Measurements from ENCODE around the gene PRLR.
A peak's percentile ranks its signal among the peaks of the same experiment; 100 is the strongest.

The PRLR gene

DNA sequence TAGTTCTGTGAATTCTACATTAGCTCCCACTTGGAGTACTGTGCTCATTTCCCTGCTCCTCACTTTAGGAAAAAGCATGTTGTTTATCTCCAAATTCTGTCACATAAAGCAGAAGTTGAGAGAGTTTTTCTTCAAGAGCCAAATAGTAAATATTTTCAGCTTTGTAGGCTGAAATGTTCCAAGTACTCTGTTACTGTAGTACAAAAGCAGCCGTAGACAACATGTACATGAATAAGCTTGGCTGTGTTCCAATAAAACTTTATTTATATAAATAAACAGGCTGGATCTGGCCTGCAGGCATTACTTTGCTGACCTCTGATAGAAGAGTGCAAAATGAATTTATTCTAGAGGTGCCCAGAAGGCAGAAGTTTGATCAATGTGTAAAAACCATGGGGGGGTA is 109.6 kb downstream of the PRLR start:
- Histone ChIP-seq H3K9me3 (ENCODE audit: insufficient read depth, low read length) (no peaks in the 10 kb centered on the region), H3K27me3 (ENCODE audit: low read depth, low read length) (no peaks in the 10 kb centered on the region), H3K36me3 (replicated peaks; ENCODE audit: low read depth, low read length) (no peaks in the 10 kb centered on the region), H3K9ac (ENCODE audit: low read length) (no peak overlapping the region), H3K27ac (ENCODE audit: low read length) (no peak overlapping the region), H3K4me2 (ENCODE audit: low read length) (no peak overlapping the region), H3K4me3 (ENCODE audit: low read length) (no peak overlapping the region), H4K20me1 (ENCODE audit: insufficient read depth, low read length) (no peaks in the 10 kb centered on the region), H2AFZ (ENCODE audit: low read depth, low read length) (no peak overlapping the region), H3K79me2 (ENCODE audit: low read length) (no peaks in the 10 kb centered on the region), H3K4me1 (ENCODE audit: low read length) (peaks cover 9% of the 10 kb centered on the region)
- TF ChIP-seq EZH2phosphoT487 (IDR thresholded peaks at IDR 0.05; ENCODE audit: low read depth), result no peak
- TF ChIP-seq, protein P1, sequence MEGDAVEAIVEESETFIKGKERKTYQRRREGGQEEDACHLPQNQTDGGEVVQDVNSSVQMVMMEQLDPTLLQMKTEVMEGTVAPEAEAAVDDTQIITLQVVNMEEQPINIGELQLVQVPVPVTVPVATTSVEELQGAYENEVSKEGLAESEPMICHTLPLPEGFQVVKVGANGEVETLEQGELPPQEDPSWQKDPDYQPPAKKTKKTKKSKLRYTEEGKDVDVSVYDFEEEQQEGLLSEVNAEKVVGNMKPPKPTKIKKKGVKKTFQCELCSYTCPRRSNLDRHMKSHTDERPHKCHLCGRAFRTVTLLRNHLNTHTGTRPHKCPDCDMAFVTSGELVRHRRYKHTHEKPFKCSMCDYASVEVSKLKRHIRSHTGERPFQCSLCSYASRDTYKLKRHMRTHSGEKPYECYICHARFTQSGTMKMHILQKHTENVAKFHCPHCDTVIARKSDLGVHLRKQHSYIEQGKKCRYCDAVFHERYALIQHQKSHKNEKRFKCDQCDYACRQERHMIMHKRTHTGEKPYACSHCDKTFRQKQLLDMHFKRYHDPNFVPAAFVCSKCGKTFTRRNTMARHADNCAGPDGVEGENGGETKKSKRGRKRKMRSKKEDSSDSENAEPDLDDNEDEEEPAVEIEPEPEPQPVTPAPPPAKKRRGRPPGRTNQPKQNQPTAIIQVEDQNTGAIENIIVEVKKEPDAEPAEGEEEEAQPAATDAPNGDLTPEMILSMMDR (IDR thresholded peaks at IDR 0.05; ENCODE audit: low read depth, low read length), result no peak

DNA sequence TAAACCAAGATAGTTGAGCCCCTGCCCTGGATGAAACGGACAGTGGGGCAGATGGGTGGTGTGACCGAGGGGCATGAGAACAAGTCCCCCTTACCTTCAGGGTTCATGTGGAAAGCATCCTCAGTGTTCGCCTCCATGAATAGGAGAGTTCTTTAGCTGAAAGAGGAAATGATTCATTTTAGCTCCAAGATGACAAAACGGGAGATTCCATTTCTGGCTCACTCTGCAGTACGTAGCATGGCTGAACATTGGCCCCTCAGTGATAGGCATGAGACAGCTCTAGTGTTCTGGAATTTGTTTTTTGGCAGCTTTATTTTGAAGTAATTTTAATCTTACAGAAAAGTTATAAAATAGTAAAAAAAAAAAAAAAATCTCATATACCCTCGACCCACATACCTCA is 112.3 kb downstream of the PRLR start:
- H3K9me3 ChIP-seq (ENCODE audit: insufficient read depth, low read length), result no peaks in the 10 kb centered on the region
- no peak overlapping the region for H3K4me3 ChIP-seq (ENCODE audit: low read length)
- no peak overlapping the region for H3K9ac ChIP-seq (ENCODE audit: low read length)
- no peaks in the 10 kb centered on the region for H3K79me2 ChIP-seq (ENCODE audit: low read length)
- no peak for TF ChIP-seq EZH2phosphoT487 (IDR thresholded peaks at IDR 0.05; ENCODE audit: low read depth)
- TF ChIP-seq, protein P1 (IDR thresholded peaks at IDR 0.05; ENCODE audit: low read depth, low read length), result no peak
- peak overlapping the region; percentile 30; the same call in 1 of the 2 replicates for H3K4me2 ChIP-seq (ENCODE audit: low read length)
- peaks cover 9% of the 10 kb centered on the region for H3K4me1 ChIP-seq (ENCODE audit: low read length)
- H3K27ac ChIP-seq (ENCODE audit: low read length), result no peak overlapping the region
- H4K20me1 ChIP-seq (ENCODE audit: insufficient read depth, low read length), result no peaks in the 10 kb centered on the region
- no peak overlapping the region for H2AFZ ChIP-seq (ENCODE audit: low read depth, low read length)
- no peaks in the 10 kb centered on the region for H3K36me3 ChIP-seq (replicated peaks; ENCODE audit: low read depth, low read length)
- H3K27me3 ChIP-seq (ENCODE audit: low read depth, low read length), result no peaks in the 10 kb centered on the region

DNA sequence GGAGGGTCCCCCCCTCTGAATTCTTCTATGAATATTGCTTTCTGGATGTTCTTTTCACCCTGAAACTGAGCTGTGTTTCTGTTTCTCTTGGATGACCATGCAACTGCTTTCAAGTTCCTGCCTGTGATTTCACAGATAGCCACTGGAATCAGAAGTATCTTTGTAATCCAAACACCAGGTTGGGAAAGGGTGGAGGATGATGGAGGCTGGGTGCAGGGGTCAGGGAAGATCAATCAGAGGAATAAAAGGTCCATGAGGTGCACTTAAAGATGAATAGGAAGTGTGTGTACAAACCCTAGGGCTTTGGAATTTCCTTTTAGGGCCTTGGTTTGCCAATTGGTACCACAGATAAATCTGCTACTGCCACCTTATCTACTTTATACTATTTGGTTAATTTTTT is 114.4 kb downstream of the PRLR start:
- Histone ChIP-seq H4K20me1 (ENCODE audit: insufficient read depth, low read length) (no peaks in the 10 kb centered on the region), H3K4me2 (ENCODE audit: low read length) (no peak overlapping the region), H3K9ac (ENCODE audit: low read length) (no peak overlapping the region), H3K36me3 (replicated peaks; ENCODE audit: low read depth, low read length) (no peaks in the 10 kb centered on the region), H2AFZ (ENCODE audit: low read depth, low read length) (no peak overlapping the region), H3K79me2 (ENCODE audit: low read length) (no peaks in the 10 kb centered on the region), H3K4me3 (ENCODE audit: low read length) (no peak overlapping the region), H3K9me3 (ENCODE audit: insufficient read depth, low read length) (no peaks in the 10 kb centered on the region), H3K4me1 (ENCODE audit: low read length) (peaks cover 9% of the 10 kb centered on the region), H3K27ac (ENCODE audit: low read length) (no peak overlapping the region), H3K27me3 (ENCODE audit: low read depth, low read length) (no peaks in the 10 kb centered on the region)
- TF ChIP-seq, protein P1 (IDR thresholded peaks at IDR 0.05; ENCODE audit: low read depth, low read length), result no peak
- TF ChIP-seq EZH2phosphoT487 (IDR thresholded peaks at IDR 0.05; ENCODE audit: low read depth), result no peak

DNA sequence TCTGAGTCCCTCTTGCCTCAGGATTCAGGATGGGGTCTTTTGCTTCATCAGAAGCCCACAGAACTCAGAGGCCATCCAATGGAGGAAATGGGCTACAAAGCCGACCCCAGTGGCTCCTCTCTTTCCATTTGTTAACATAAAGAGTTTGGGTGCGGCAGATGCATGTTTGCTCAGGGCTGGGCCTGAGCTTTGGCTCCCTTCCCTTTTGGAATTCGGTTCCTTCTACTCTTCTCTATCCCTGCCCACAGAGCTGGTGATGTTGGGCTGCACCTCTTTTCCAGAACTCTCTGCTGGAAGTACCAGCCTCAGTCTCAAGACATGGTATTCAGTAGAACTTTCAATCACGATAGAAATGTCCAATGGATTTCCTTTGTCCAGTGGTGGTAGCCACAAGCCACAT is 115.6 kb downstream of the PRLR start:
- H3K79me2 ChIP-seq (ENCODE audit: low read length), result no peaks in the 10 kb centered on the region
- no peak overlapping the region for H2AFZ ChIP-seq (ENCODE audit: low read depth, low read length)
- no peaks in the 10 kb centered on the region for H3K36me3 ChIP-seq (replicated peaks; ENCODE audit: low read depth, low read length)

More for the DNA sequence above, 115.6 kb downstream of the PRLR start:
- no peaks in the 10 kb centered on the region for H4K20me1 ChIP-seq (ENCODE audit: insufficient read depth, low read length)
- H3K4me2 ChIP-seq (ENCODE audit: low read length), result no peak overlapping the region
- no peak for TF ChIP-seq EZH2phosphoT487 (IDR thresholded peaks at IDR 0.05; ENCODE audit: low read depth)
- TF ChIP-seq, protein P1 (IDR thresholded peaks at IDR 0.05; ENCODE audit: low read depth, low read length), result no peak
- H3K4me1 ChIP-seq (ENCODE audit: low read length), result peaks cover 9% of the 10 kb centered on the region
- no peak overlapping the region for H3K4me3 ChIP-seq (ENCODE audit: low read length)
- no peak overlapping the region for H3K9ac ChIP-seq (ENCODE audit: low read length)
- no peaks in the 10 kb centered on the region for H3K27me3 ChIP-seq (ENCODE audit: low read depth, low read length)
- H3K9me3 ChIP-seq (ENCODE audit: insufficient read depth, low read length), result no peaks in the 10 kb centered on the region
- no peak overlapping the region for H3K27ac ChIP-seq (ENCODE audit: low read length)

Data from OCI-LY3 (cell line).